Uterus (tissue), 2 donors: ENCODE measurements around the gene SELENOO.

Source experiments
- POLR2A ChIP-seq, 2 donors: fragments of 450-650 bp; IDR thresholded peaks; one replicate each; pipeline ENCODE4 v1.6.1; 2016; ENCODE audit warnings: antibody characterized with exemption in 2 of 2, mild to moderate bottlenecking in 1 of 2, moderate library complexity in 1 of 2
- TF ChIP-seq, protein P1 (sequence below), 4 experiments: fragments of 200-600 bp in 2 of 4; fragments of 450-650 bp in 2 of 4; sonication (generic) in 2 of 4; IDR thresholded peaks; one replicate each; pipeline ENCODE4 v1.5.1; 2016 to 2019; ENCODE audit warnings: antibody characterized with exemption in 4 of 4, mild to moderate bottlenecking in 2 of 4, moderate library complexity in 1 of 4

DNA sequence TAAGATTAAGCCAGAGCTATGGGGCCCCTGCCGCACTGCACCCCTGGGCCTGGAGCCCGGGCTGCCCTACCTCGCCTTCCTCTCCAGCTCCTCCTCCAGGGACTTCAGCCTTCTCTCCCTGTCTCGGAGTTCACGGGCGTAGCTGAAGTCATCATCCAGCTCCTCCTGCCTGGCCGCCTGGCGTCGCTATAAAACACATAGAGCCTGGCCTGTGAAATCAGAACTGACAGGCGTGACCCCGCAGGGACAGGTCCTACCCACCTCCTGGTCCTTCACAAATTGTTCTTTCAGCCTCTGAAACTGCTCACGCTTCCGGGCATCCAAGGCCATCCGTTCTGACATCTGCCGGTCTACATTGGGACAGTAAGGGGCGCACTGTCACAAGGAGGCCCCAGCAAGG, 23.3 kb downstream of the SELENOO start:
- TF ChIP-seq, protein P1, sequence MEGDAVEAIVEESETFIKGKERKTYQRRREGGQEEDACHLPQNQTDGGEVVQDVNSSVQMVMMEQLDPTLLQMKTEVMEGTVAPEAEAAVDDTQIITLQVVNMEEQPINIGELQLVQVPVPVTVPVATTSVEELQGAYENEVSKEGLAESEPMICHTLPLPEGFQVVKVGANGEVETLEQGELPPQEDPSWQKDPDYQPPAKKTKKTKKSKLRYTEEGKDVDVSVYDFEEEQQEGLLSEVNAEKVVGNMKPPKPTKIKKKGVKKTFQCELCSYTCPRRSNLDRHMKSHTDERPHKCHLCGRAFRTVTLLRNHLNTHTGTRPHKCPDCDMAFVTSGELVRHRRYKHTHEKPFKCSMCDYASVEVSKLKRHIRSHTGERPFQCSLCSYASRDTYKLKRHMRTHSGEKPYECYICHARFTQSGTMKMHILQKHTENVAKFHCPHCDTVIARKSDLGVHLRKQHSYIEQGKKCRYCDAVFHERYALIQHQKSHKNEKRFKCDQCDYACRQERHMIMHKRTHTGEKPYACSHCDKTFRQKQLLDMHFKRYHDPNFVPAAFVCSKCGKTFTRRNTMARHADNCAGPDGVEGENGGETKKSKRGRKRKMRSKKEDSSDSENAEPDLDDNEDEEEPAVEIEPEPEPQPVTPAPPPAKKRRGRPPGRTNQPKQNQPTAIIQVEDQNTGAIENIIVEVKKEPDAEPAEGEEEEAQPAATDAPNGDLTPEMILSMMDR (IDR thresholded peaks at IDR 0.05) = no peak
- no peak for TF ChIP-seq POLR2A (IDR thresholded peaks at IDR 0.05)
